Activated CD4-positive, alpha-beta memory T cell treated with anti-CD3 and anti-CD28 coated beads, Interleukin-2, amount 10 ng/mL, durations not matched to agents 7 days and 5 days (primary cell): ENCODE data around the gene ASIC2. TPM values are rescaled to one million over a fixed set of nuclear protein-coding genes. Genes with fewer than 3 reads are reported as not detected.
"Not testable (repeated sequence)": the region's sequence is repeated elsewhere in the genome, so short reads cannot be mapped to it uniquely, and the experiment has no call there.

Source experiments
- CTCF ChIA-PET: fragments of 350-600 bp; sonication (Branson Sonifier 250); formaldehyde crosslinking; loops from one replicate; lab custom pipeline; 2021; ENCODE audit warnings: antibody characterized with exemption, inconsistent platforms; lab: Charles Lee
- POLR2A ChIA-PET: fragments of 350-600 bp; sonication (Branson Sonifier 250); formaldehyde crosslinking; loops from one replicate; lab custom pipeline; 2021; ENCODE audit warnings: antibody characterized with exemption; lab: Charles Lee
- DNase-seq: peaks from one replicate; pipeline ENCODE4 v3.0.0-alpha.2; 2020
- H3K27ac Mint-ChIP-seq: one replicate; pipeline ENCODE4 v1.8.0; 2021; ENCODE audit warnings: mild to moderate bottlenecking, mixed read lengths
- H3K27me3 Mint-ChIP-seq: one replicate; pipeline ENCODE4 v1.8.0; 2021; ENCODE audit warnings: mixed read lengths
- H3K36me3 Mint-ChIP-seq: one replicate; pipeline ENCODE4 v1.8.0; 2021; ENCODE audit warnings: low read depth, mixed read lengths
- H3K4me1 Mint-ChIP-seq: one replicate; pipeline ENCODE4 v1.8.0; 2021; ENCODE audit warnings: mixed read lengths
- H3K4me3 Mint-ChIP-seq: one replicate; pipeline ENCODE4 v1.8.0; 2021; ENCODE audit warnings: mild to moderate bottlenecking, mixed read lengths
- H3K9me3 Mint-ChIP-seq: one replicate; pipeline ENCODE4 v1.8.0; 2021; ENCODE audit warnings: mixed read lengths
- total RNA-seq, 2 experiments: library from RNA; stranded (reverse); gene quantifications; one replicate each; pipeline ENCODE4 v1.2.3, GENCODE V29; 2021

Gene ASIC2
- total RNA-seq, 2 experiments from 2014 or later = not detected

DNA sequence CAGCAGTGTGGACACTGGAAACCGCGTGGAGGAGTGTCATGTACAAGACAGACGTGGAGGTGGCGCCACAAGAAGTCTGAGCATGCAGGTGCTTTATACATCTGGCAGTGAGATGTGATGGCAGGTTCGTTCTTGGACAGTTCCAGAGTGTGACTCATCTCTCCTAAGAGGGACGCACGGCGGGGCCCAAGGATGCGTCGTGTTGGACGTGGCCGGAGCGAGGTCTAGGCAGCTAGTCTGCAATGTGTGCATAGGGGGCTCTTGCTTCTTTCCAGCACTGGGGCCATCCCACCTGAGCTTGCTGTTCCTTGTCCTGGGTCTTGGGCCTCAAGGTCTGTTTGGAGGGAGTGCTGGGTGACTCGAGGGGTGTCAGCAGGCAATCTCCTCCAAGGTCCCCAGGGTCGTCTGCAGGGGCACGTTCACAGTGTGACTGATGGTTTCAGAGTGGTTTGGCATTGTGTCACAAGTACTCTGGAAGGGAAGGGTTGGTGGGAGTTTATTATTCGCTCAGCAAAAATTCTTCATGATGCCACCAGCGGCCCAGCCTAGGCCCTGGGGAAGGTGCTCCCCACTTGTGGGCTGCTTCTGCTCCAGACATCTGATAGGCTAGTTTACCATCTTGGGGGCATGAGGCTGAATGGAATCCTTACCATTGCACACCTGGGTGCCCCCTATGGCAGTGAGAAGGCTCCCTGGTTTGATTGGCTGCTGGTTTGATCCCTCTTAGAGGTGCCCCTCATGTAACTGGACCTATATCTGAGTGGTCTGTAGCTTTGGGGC lies 279.3 kb downstream of the ASIC2 start:
- CTCF ChIA-PET = no interaction called here

GRCh38 chr17:33012522-33013033 lies 280.5 kb downstream of the ASIC2 start:
- DNase-seq = no peak
- Mint-ChIP-seq H3K36me3 (no peaks in the 10 kb centered on the region), H3K9me3 (no peaks in the 10 kb centered on the region), H3K4me1 (no peaks in the 10 kb centered on the region), H3K4me3 (no peak overlapping the region), H3K27ac (no peak overlapping the region), H3K27me3 (peaks cover 6% of the 10 kb centered on the region)
- ChIA-PET POLR2A (no interaction called here), CTCF (no interaction called here)

More for the DNA sequence above, 279.3 kb downstream of the ASIC2 start:
- no peaks in the 10 kb centered on the region for H3K9me3 Mint-ChIP-seq
- H3K27ac Mint-ChIP-seq = no peak overlapping the region
- H3K4me1 Mint-ChIP-seq = no peaks in the 10 kb centered on the region
- POLR2A ChIA-PET = no interaction called here
- no peak overlapping the region for H3K4me3 Mint-ChIP-seq
- H3K36me3 Mint-ChIP-seq = no peaks in the 10 kb centered on the region
- H3K27me3 Mint-ChIP-seq = peaks cover 6% of the 10 kb centered on the region
- DNase-seq = no peak

DNA sequence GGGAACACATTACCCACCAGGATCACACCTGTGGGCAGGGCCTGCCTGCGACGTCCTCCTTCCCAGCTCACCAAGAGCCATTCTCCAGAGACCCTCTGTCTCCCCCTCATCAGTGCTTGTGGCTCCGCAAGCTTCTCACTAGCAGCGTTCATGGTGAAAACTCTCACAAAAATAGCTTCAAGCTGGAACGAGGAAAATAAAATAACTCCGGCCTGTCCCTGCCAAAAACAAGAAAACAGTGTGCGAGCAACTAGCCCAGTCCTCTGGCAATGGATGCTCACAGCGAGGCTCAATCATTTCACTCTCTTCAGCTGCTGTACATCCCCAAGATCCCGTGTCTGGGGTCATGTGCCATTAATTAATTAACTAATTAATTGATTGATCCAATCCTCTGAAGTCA lies 283.5 kb downstream of the ASIC2 start:
- H3K36me3 Mint-ChIP-seq = no peaks in the 10 kb centered on the region
- ChIA-PET CTCF (interaction anchor here (1.9 kb wide), 1 partner anchor 11 kb away, joined by 6 read pairs; no protein-coding TSS in a partner anchor), POLR2A (no interaction called here)

DNA sequence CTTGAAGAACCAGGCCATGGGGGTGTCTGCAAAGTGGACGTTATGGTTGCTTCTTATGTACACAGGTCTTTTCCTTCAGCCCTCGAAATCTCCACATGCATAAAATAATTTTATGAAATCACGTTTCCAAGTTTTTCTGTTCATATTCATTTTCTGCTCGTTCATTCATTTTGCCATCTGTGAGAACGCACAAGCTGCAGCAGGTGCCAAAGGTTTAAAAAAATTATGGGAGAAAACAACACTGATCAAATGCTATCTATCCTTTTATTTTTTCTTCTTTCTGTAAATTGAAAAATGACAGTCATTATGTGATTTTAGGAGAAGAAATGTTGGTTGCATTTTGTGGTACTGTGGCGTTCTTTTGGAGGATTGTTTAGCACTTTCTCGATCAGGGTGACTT lies 285.9 kb downstream of the ASIC2 start:
- ChIA-PET CTCF (no interaction called here), POLR2A (no interaction called here)
- DNase-seq = no peak
- H3K4me3 Mint-ChIP-seq = no peak overlapping the region
- H3K4me1 Mint-ChIP-seq = no peaks in the 10 kb centered on the region
- H3K27me3 Mint-ChIP-seq = peaks cover 15% of the 10 kb centered on the region
- H3K36me3 Mint-ChIP-seq = no peaks in the 10 kb centered on the region
- no peak overlapping the region for H3K27ac Mint-ChIP-seq
- H3K9me3 Mint-ChIP-seq = no peaks in the 10 kb centered on the region

More for the DNA sequence above, 283.5 kb downstream of the ASIC2 start:
- no peak for DNase-seq
- no peak overlapping the region for H3K27ac Mint-ChIP-seq
- H3K4me3 Mint-ChIP-seq = no peak overlapping the region
- H3K4me1 Mint-ChIP-seq = no peaks in the 10 kb centered on the region
- H3K27me3 Mint-ChIP-seq = peaks cover 11% of the 10 kb centered on the region
- H3K9me3 Mint-ChIP-seq = no peaks in the 10 kb centered on the region

GRCh38 chr17:33002246-33002645 lies 290.8 kb downstream of the ASIC2 start:
- POLR2A ChIA-PET = no interaction called here
- Mint-ChIP-seq H3K9me3 (no peaks in the 10 kb centered on the region), H3K27ac (no peak overlapping the region), H3K27me3 (peaks cover 33% of the 10 kb centered on the region), H3K36me3 (no peaks in the 10 kb centered on the region), H3K4me3 (no peak overlapping the region), H3K4me1 (peaks cover 5% of the 10 kb centered on the region)
- no peak for DNase-seq
- CTCF ChIA-PET = interaction anchor here (0.8 kb wide), 1 partner anchor 219 kb away, joined by 3 read pairs; no protein-coding TSS in a partner anchor

- Mint-ChIP-seq H3K27ac (no peak overlapping the region), H3K4me1 (peaks cover 5% of the 10 kb centered on the region), H3K36me3 (no peaks in the 10 kb centered on the region), H3K9me3 (no peaks in the 10 kb centered on the region), H3K4me3 (no peak overlapping the region), H3K27me3 (peaks cover 26% of the 10 kb centered on the region)
- CTCF ChIA-PET = interaction anchor here (0.9 to 1.9 kb wide), 7 partner anchors 9 to 216 kb away, joined by 3 to 14 read pairs (median 8); partner anchors contain the start of gene MYO1D
- no peak for DNase-seq
- POLR2A ChIA-PET = interaction anchor here (1.0 kb wide), 1 partner anchor 121 kb away, joined by 3 read pairs; no protein-coding TSS in a partner anchor
These were observed 294.2 kb downstream of the ASIC2 start for GRCh38 chr17:32998887-32999228.

DNA sequence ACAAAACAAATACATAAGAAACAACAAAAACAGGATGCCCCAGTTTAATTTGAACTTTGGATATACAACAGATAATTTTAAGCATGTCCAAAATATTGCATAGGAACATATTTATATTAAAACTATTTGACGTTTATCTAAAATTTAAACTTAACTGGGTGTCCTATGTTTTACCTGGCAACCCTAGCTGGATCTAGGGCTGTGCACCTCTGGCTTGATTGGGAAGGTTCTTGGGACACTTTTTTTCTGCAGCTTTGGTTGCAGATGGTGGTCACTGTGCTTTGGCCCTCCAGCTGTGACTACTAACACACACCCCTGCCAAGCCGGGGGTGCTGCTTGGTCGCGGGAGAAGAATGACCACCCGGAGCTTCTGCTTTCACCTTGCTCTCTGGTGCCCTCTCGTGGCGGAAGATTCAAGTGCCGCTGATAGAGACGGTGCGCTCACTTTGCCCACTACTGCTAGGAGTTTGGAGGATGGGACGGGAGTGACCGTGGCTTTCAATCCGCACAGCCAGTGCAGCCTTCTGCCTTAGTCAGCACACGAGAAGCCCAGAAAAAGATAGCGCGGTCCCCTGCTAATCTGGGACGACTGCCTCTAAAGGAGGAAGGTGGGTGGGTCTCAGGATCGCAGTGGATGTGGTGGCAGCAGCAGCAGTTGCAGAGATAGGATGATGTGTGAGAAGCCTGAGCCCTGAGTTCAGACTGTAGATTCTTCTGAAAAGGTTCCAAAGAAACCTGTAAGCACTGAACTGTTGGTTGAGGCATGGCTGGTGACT lies 294.8 kb downstream of the ASIC2 start:
- peaks cover 5% of the 10 kb centered on the region for H3K4me1 Mint-ChIP-seq
- peaks cover 26% of the 10 kb centered on the region for H3K27me3 Mint-ChIP-seq
- H3K27ac Mint-ChIP-seq = no peak overlapping the region
- CTCF ChIA-PET = interaction anchor here (0.5 to 1.9 kb wide), 20 partner anchors 9 to 223 kb away, joined by 3 to 14 read pairs (median 4); partner anchors contain the start of gene MYO1D
- H3K4me3 Mint-ChIP-seq = no peak overlapping the region
- POLR2A ChIA-PET = interaction anchor here (1.0 kb wide), 1 partner anchor 121 kb away, joined by 3 read pairs; no protein-coding TSS in a partner anchor
- no peaks in the 10 kb centered on the region for H3K36me3 Mint-ChIP-seq
- peak; percentile 77 for DNase-seq
- no peaks in the 10 kb centered on the region for H3K9me3 Mint-ChIP-seq

- Mint-ChIP-seq H3K36me3 (no peaks in the 10 kb centered on the region), H3K27ac (no peak overlapping the region), H3K9me3 (no peaks in the 10 kb centered on the region), H3K4me1 (peaks cover 6% of the 10 kb centered on the region), H3K4me3 (no peak overlapping the region), H3K27me3 (peaks cover 18% of the 10 kb centered on the region)
- POLR2A ChIA-PET = no interaction called here
- DNase-seq = no peak
- CTCF ChIA-PET = interaction anchor here (1.2 kb wide), 1 partner anchor 212 kb away, joined by 3 read pairs; no protein-coding TSS in a partner anchor
These were observed 297.6 kb downstream of the ASIC2 start for GRCh38 chr17:32995416-32996045.

- Mint-ChIP-seq H3K9me3 (peaks cover 4% of the 10 kb centered on the region), H3K4me3 (no peak overlapping the region), H3K27ac (no peak overlapping the region), H3K4me1 (peaks cover 6% of the 10 kb centered on the region), H3K27me3 (peaks cover 14% of the 10 kb centered on the region), H3K36me3 (no peaks in the 10 kb centered on the region)
- ChIA-PET CTCF (interaction anchor here (0.9 kb wide), 1 partner anchor 11 kb away, joined by 4 read pairs; no protein-coding TSS in a partner anchor), POLR2A (no interaction called here)
- no peak for DNase-seq
These were observed 299.1 kb downstream of the ASIC2 start for GRCh38 chr17:32993977-32994376.

DNA sequence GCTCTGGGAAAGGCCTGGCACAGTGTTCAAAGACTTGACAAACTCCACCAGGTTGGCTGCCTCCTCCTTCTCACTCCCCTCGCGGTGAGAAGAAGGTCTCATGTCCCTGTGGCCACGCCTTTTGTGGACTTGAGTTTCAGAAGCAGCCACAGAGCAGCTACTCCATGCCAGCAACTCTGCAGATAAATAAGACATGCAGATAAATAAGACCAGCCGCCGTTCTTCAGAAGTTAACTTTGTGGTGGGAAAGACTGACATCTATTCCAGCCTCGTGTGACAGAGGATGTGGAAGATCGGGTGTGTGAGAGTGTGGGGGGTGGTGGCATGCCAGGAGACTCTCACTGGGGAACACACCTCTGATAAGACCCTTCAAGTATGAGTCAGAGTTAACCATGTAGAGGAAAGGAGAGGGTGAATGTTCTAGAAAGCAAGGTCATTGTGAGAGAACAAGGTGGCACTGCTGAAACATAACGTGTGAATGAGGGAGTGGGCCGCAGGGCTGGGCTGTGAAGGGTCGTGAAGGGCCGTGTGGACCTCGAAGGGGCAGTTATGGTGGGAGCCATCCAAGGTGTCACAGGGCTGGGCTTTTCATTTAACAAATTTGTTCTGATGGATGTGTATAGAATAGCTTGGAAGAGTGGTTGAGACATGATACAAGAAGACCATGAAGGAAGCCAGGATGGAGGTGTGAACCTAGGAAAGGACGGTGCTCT lies 300.6 kb downstream of the ASIC2 start:
- ChIA-PET POLR2A (no interaction called here), CTCF (no interaction called here)
- Mint-ChIP-seq H3K27ac (no peak overlapping the region), H3K4me1 (peaks cover 1% of the 10 kb centered on the region), H3K36me3 (no peaks in the 10 kb centered on the region), H3K27me3 (peaks cover 13% of the 10 kb centered on the region), H3K9me3 (peaks cover 15% of the 10 kb centered on the region), H3K4me3 (no peak overlapping the region)
- DNase-seq = no peak

- DNase-seq = no peak
- Mint-ChIP-seq H3K27ac (no peak overlapping the region), H3K27me3 (peaks cover 12% of the 10 kb centered on the region), H3K4me3 (no peak overlapping the region), H3K4me1 (peaks cover 1% of the 10 kb centered on the region), H3K9me3 (peaks cover 15% of the 10 kb centered on the region), H3K36me3 (no peaks in the 10 kb centered on the region)
- ChIA-PET CTCF (interaction anchor here (2.4 kb wide), 1 partner anchor 10 kb away, joined by 14 read pairs; no protein-coding TSS in a partner anchor), POLR2A (no interaction called here)
These were observed 304.5 kb downstream of the ASIC2 start for GRCh38 chr17:32988481-32989101.

- POLR2A ChIA-PET, H3K4me1 Mint-ChIP-seq: not testable (repeated sequence)
These were observed 305.2 kb downstream of the ASIC2 start for GRCh38 chr17:32987868-32988267.

More at GRCh38 chr17:32987868-32988267, 305.2 kb downstream of the ASIC2 start:
- CTCF ChIA-PET = interaction anchor here (1.2 kb wide), 1 partner anchor 10 kb away, joined by 3 read pairs; no protein-coding TSS in a partner anchor
- Mint-ChIP-seq H3K9me3 (peaks cover 15% of the 10 kb centered on the region), H3K27me3 (peaks cover 12% of the 10 kb centered on the region)
- DNase-seq, H3K4me3 Mint-ChIP-seq, H3K36me3 Mint-ChIP-seq, H3K27ac Mint-ChIP-seq: not testable (repeated sequence)
